Esophagus squamous epithelium (tissue), 4 donors: Measurements from ENCODE around the gene SEC23IP.

ENCODE experiments used
- CTCF ChIP-seq, 6 experiments: fragments of 450-650 bp in 4 of 6; fragments of 200-600 bp in 2 of 6; sonication (generic) in 2 of 6; IDR thresholded peaks; one replicate each; pipeline ENCODE4 v1.5.1; 2016 to 2019; ENCODE audit warnings: antibody characterized with exemption in 6 of 6, mild to moderate bottlenecking in 4 of 6, moderate library complexity in 4 of 6
- POLR2A ChIP-seq, 4 donors: fragments of 450-650 bp; IDR thresholded peaks; one replicate each; pipeline ENCODE4 v1.6.1; 2017; ENCODE audit warnings: antibody characterized with exemption in 4 of 4, mild to moderate bottlenecking in 4 of 4, moderate library complexity in 3 of 4

DNA sequence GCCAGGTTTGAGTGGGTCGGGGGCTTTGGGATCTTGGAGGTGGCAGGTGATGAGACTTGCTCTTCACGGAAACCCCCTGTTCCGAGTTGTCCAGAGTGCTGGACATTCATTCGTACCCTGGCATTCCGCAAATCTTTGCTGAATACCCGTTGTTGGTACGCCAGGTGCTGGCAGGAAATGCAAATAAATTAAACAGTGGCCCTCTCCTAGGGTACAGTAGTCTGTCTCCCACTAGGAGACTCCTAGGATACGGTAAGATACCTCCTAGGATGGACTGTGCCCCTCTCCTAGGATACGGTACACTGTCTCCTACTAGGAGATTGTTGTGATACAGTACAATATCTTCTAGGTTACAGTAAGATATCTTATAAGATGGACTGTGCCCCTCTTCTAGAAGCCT lies 544 bp downstream of the SEC23IP start:
- no peak for TF ChIP-seq CTCF (IDR thresholded peaks at IDR 0.05)
- no peak for TF ChIP-seq POLR2A (IDR thresholded peaks at IDR 0.05)
